HG02759 (cell line): ENCODE results near the gene TELO2.

Source experiments
- ATAC-seq: cut with Tn5 transposase; IDR thresholded peaks from one replicate; pipeline ENCODE4 v1.9.1; 2021; ENCODE audit warnings: mild to moderate bottlenecking, moderate library complexity; ENCODE audit not compliant: unreplicated experiment

TELO2 gene

DNA sequence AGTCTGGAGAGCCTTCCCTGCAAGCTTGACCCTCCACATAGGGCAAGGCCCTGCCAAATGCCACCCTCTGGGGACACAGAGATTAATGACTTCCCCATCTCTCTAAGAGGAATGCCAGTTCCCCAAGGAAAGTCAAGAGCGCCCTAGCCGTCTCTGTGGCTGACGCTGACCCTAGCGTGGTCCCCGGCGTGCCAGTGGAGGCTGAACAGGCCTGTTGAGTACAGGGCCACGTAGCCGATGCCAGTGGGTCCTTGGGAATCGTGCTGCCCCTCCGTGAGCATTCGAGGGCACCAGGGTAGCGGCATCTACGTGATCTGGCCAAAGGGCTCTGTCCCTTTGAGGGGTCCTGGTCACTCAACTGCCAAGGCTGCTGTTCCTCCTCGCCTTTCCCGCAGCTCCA is 57.5 kb downstream of the TELO2 start:
- ATAC-seq = no peak

DNA sequence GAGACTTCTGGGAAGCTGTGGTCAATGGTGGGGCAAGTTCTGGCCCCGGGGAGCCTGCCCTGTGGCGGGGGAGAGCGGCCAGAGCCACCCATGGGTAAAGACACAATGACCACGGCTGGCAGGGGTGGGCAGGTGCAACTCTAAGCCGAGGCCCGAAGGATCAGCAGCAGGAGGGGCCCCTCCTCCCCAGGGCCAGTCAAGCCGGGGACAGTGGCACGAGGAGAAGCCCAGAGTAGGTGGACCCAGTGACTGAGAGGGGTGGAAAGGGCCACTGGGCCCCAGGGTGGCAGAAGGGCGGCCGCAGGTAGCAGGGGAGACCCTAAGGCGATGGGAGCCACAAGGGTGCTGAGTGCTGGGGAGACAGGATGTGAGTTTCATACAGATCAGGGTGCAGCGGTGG is 58.0 kb downstream of the TELO2 start:
- ATAC-seq = no peak

- ATAC-seq = no peak
Observed at GRCh38 chr16:1552129-1552528, 59.0 kb downstream of the TELO2 start.

GRCh38 chr16:1553946-1554825 is 61.0 kb downstream of the TELO2 start:
- ATAC-seq = no peak

DNA sequence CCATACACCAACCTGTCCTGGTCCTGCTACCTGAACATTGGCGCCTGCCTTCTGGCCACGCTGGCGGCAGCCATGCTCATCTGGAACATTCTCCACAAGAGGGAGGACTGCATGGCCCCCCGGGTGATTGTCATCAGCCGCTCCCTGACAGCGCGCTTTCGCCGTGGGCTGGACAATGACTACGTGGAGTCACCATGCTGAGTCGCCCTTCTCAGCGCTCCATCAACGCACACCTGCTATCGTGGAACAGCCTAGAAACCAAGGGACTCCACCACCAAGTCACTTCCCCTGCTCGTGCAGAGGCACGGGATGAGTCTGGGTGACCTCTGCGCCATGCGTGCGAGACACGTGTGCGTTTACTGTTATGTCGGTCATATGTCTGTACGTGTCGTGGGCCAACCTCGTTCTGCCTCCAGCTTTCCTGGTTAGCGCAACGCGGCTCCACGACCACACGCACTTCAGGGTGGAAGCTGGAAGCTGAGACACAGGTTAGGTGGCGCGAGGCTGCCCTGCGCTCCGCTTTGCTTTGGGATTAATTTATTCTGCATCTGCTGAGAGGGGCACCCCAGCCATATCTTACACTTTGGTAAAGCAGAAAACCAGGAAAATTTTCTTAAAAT is 61.8 kb downstream of the TELO2 start:
- ATAC-seq = no peak

- no peak for ATAC-seq
Observed at GRCh38 chr16:1556254-1556653, 63.1 kb downstream of the TELO2 start.

GRCh38 chr16:1557074-1557473 is 63.9 kb downstream of the TELO2 start:
- no peak for ATAC-seq

DNA sequence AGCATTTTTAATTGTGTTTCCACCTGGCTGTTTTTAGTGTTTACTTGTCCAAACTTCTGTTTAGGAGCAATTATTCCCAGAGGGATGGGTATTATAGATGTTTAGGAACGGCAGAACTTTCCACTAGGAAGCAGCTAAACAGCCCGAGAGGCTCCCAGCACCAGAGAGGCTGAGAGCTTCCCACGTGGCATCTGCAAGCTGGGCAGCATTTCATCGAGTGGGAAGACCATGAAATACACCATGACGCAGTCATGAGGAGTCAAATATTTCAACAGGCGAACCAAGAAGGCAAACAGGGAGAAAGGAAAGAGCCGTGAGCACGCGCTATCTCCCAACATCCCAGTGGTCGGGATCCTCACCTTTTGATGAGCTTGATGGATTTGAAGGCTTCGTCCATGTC is 64.4 kb downstream of the TELO2 start:
- no peak for ATAC-seq

GRCh38 chr16:1559446-1559975 is 66.4 kb downstream of the TELO2 start:
- ATAC-seq = no peak
